Measurements from ENCODE around the gene GLE1. TPM values are rescaled to one million over a fixed set of nuclear protein-coding genes. Genes with fewer than 3 reads are reported as not detected.

GLE1 gene
- total RNA-seq, 1 experiment from 2014 or later = 36.6 TPM

GRCh38 chr9:128548876-128549275 lies 44.4 kb downstream of the GLE1 start:
- POLR2A ChIA-PET = no interaction called here
- Histone ChIP-seq H3K9me3 (ENCODE audit: control insufficient read depth in 1 of 2, insufficient read depth in 1 of 2, low read depth in 1 of 2, low read length in 2 of 2) (no peaks in the 10 kb centered on the region), H3K36me3 (ENCODE audit: control insufficient read depth in 1 of 2, insufficient read depth in 2 of 2, low read length in 2 of 2) (no peaks in the 10 kb centered on the region), H3K4me3 (replicated peaks in 1 of 2; ENCODE audit: low read depth in 1 of 2, low read length in 2 of 2) (no peak overlapping the region), H3K79me2 (ENCODE audit: insufficient read depth, low read length) (peaks cover 12% of the 10 kb centered on the region), H3K27me3 (ENCODE audit: insufficient read depth, low read length) (no peaks in the 10 kb centered on the region), H3K9me2 (ENCODE audit: insufficient read depth) (no peaks in the 10 kb centered on the region), H3K4me1 (ENCODE audit: control insufficient read depth in 1 of 2, insufficient read depth in 2 of 2, low read length in 2 of 2) (peaks cover 9 to 15% of the 10 kb centered on the region in 2 experiments), H2AFZ (ENCODE audit: low read depth, low read length, poor library complexity, severe bottlenecking) (no peak overlapping the region), H3K4me2 (ENCODE audit: low read length) (no peak overlapping the region), H3K27ac (ENCODE audit: low read depth, low read length) (no peak overlapping the region), H3K9ac (ENCODE audit: low read length) (no peak overlapping the region), H4K20me1 (ENCODE audit: insufficient read depth) (0 out of 2 replicates have a peak, but pooled peaks cover 2% of the 10 kb centered on the region)
- no peak for ATAC-seq
- no peak for DNase-seq (ENCODE audit: low read depth, low spot score)
- intact Hi-C loops (cut with micrococcal nuclease) = no loop called here
- no peak for TF ChIP-seq ZFX (IDR thresholded peaks at IDR 0.05)
- TF ChIP-seq RAD21 (IDR thresholded peaks at IDR 0.05; ENCODE audit: low read depth) = no peak
- no peak for TF ChIP-seq ATF3 (IDR thresholded peaks at IDR 0.05)
- TF ChIP-seq, protein P1, sequence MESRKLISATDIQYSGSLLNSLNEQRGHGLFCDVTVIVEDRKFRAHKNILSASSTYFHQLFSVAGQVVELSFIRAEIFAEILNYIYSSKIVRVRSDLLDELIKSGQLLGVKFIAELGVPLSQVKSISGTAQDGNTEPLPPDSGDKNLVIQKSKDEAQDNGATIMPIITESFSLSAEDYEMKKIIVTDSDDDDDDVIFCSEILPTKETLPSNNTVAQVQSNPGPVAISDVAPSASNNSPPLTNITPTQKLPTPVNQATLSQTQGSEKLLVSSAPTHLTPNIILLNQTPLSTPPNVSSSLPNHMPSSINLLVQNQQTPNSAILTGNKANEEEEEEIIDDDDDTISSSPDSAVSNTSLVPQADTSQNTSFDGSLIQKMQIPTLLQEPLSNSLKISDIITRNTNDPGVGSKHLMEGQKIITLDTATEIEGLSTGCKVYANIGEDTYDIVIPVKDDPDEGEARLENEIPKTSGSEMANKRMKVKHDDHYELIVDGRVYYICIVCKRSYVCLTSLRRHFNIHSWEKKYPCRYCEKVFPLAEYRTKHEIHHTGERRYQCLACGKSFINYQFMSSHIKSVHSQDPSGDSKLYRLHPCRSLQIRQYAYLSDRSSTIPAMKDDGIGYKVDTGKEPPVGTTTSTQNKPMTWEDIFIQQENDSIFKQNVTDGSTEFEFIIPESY (IDR thresholded peaks at IDR 0.05; ENCODE audit: extremely low read depth, insufficient replicate concordance, low read length) = no peak
- TF ChIP-seq EZH2phosphoT487 (IDR thresholded peaks at IDR 0.05; ENCODE audit: borderline replicate concordance) = no peak
- no peak for TF ChIP-seq EZH2 (IDR thresholded peaks at IDR 0.05)
- no peak for TF ChIP-seq POLR2A (IDR thresholded peaks at IDR 0.05; ENCODE audit: borderline replicate concordance, extremely low read depth, insufficient read depth, insufficient read length)
- TF ChIP-seq SP1 (IDR thresholded peaks at IDR 0.05; ENCODE audit: low read depth) = no peak
- TF ChIP-seq TCF7L2 (IDR thresholded peaks at IDR 0.05; ENCODE audit: borderline replicate concordance, extremely low read depth, insufficient read depth, insufficient read length) = no peak
- TF ChIP-seq CTCF (IDR thresholded peaks at IDR 0.05 in 2 of 3, conservative IDR thresholded peaks at IDR 0.05 in 1 of 3; ENCODE audit: borderline replicate concordance in 1 of 3, insufficient read depth in 1 of 3, low read depth in 2 of 3, low read length in 2 of 3) = no peak
- TF ChIP-seq, protein P2, sequence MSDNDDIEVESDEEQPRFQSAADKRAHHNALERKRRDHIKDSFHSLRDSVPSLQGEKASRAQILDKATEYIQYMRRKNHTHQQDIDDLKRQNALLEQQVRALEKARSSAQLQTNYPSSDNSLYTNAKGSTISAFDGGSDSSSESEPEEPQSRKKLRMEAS (IDR thresholded peaks at IDR 0.05) = no peak
- no peak for TF ChIP-seq POLR2AphosphoS5 (IDR thresholded peaks at IDR 0.05; ENCODE audit: low read depth, low read length)
- TF ChIP-seq SRF (IDR thresholded peaks at IDR 0.05; ENCODE audit: low read depth) = no peak
- no peak for TF ChIP-seq SIN3A (IDR thresholded peaks at IDR 0.05; ENCODE audit: low read depth)
- TF ChIP-seq REST (IDR thresholded peaks at IDR 0.05; ENCODE audit: low read depth) = no peak
- TF ChIP-seq ELF1 (IDR thresholded peaks at IDR 0.05; ENCODE audit: borderline replicate concordance, low read depth) = no peak
- TF ChIP-seq CBX3 (IDR thresholded peaks at IDR 0.05; ENCODE audit: low read depth) = no peak
- no peak for TF ChIP-seq YY1 (IDR thresholded peaks at IDR 0.05; ENCODE audit: extremely low read depth, insufficient replicate concordance, low read depth, low read length)
- no peak for TF ChIP-seq EGR1 (IDR thresholded peaks at IDR 0.05; ENCODE audit: low read depth)
- CTCF ChIA-PET = no interaction called here
- no TSS peak for BruUV-seq (replicated peaks)
- RAD21 ChIA-PET (ENCODE audit: low non-redundant PET in 1 of 2, low total read pairs in 2 of 2, uncharacterized antibody in 2 of 2, unreplicated experiment in 2 of 2) = no interaction called here
